Sigmoid colon (tissue), 7 donors: ENCODE measurements around the gene CDC73. TPM values are rescaled to one million over a fixed set of nuclear protein-coding genes. Genes with fewer than 3 reads are reported as not detected.

Source experiments
- DNase-seq: peaks from one replicate; pipeline ENCODE4 v3.0.0-alpha.2; 2019
- H3K27ac ChIP-seq, 4 donors: fragments of 200-600 bp; sonication (generic); one replicate each; pipeline ENCODE4 v1.5.1; 2016 to 2019; ENCODE audit warnings: mild to moderate bottlenecking in 1 of 4
- H3K27me3 ChIP-seq, 3 donors: fragments of 200-600 bp; sonication (generic); one replicate each; pipeline ENCODE4 v1.5.1; 2019; ENCODE audit warnings: mild to moderate bottlenecking in 1 of 3
- H3K36me3 ChIP-seq, 4 donors: fragments of 200-600 bp; sonication (generic); one replicate each; pipeline ENCODE4 v1.5.1; 2016 to 2019
- H3K4me1 ChIP-seq, 4 donors: fragments of 200-600 bp; sonication (generic); one replicate each; pipeline ENCODE4 v1.5.1; 2017 to 2019
- H3K4me3 ChIP-seq, 4 donors: fragments of 200-600 bp; sonication (generic); one replicate each; pipeline ENCODE4 v1.5.1; 2017 to 2019; ENCODE audit warnings: mild to moderate bottlenecking in 2 of 4, moderate library complexity in 1 of 4
- H3K9me3 ChIP-seq, 4 donors: fragments of 200-600 bp in 3 of 4; sonication (generic) in 3 of 4; one replicate each; pipeline versions ENCODE4 v1.5.1 to v1.6.1; 2013 to 2019
- CTCF ChIP-seq, 4 experiments: fragments of 450-650 bp in 3 of 4; fragments of 200-600 bp in 1 of 4; IDR thresholded peaks; one replicate each; pipeline ENCODE4 v1.5.1; 2016 to 2019; ENCODE audit warnings: antibody characterized with exemption in 4 of 4, mild to moderate bottlenecking in 3 of 4, moderate library complexity in 2 of 4
- EP300 ChIP-seq, 4 donors: sonication (generic); formaldehyde crosslinking; IDR thresholded peaks; one replicate each; pipeline ENCODE4 v1.6.1; 2017; ENCODE audit warnings: antibody characterized with exemption in 4 of 4
- POLR2A ChIP-seq, 2 donors: fragments of 450-650 bp; IDR thresholded peaks; one replicate each; pipeline ENCODE4 v1.6.1; 2016; ENCODE audit warnings: antibody characterized with exemption in 2 of 2, mild to moderate bottlenecking in 2 of 2, moderate library complexity in 2 of 2
- POLR2AphosphoS5 ChIP-seq, 4 donors: sonication (generic); formaldehyde crosslinking; IDR thresholded peaks; one replicate each; pipeline ENCODE4 v1.6.1; 2017; ENCODE audit warnings: antibody characterized with exemption in 4 of 4
- WGBS, 2 donors: extraction: QIAGEN DNeasy Blood & Tissue Kit; methylation state at CpG; one replicate each; pipeline ENCODE4 v1.1.7; 2013; 5-methylcytosine and 5-hydroxymethylcytosine counted together
- intact Hi-C: fragments of 100-400 bp; cut with DNase I; formaldehyde crosslinking; loops from one replicate; pipeline ENCODE4 v1.15.1; 2023
- polyA plus RNA-seq, 3 donors: library from polyadenylated mRNA; stranded (reverse); fragments of 200-250 nt; gene quantifications; one replicate each; pipeline ENCODE4 v1.2.3, GENCODE V29; 2013
- total RNA-seq, 4 donors: library from RNA; depleted of rRNA; stranded (reverse); fragments of >200 nt; gene quantifications; one replicate each; pipeline ENCODE4 v1.1.0, GENCODE V29; 2016
- donor health status: healthy with polysubstance abuse.
- donor health status: Bipolar disorder and iron deficiency.
- donor health status: healthy.

Gene CDC73
- total and polyA plus RNA-seq, 7 donors = 13.2 to 72.4 (median 45.7) TPM

GRCh38 chr1:193179094-193179493 lies 57.3 kb downstream of the CDC73 start:
- no peak for TF ChIP-seq EP300 (IDR thresholded peaks at IDR 0.05)
- no peak for TF ChIP-seq CTCF (IDR thresholded peaks at IDR 0.05)
- no peak for TF ChIP-seq POLR2AphosphoS5 (IDR thresholded peaks at IDR 0.05)
- no peak for TF ChIP-seq POLR2A (IDR thresholded peaks at IDR 0.05)
- no peaks in the 10 kb centered on the region for H3K27me3 ChIP-seq
- no peak overlapping the region for H3K27ac ChIP-seq
- WGBS, 2 donors = 15 to 35% methylated on average over 4 of the region's 4 CpGs
- no peak for DNase-seq
- no peaks in the 10 kb centered on the region for H3K9me3 ChIP-seq
- H3K36me3 ChIP-seq = no peaks in the 10 kb centered on the region
- H3K4me3 ChIP-seq = no peak overlapping the region
- intact Hi-C loops = no loop called here
- peaks cover 0 to 55% (median 36%) of the 10 kb centered on the region in 4 donors for H3K4me1 ChIP-seq

- DNase-seq = no peak
- intact Hi-C loops = loop anchor here (10.0 kb wide), 3 partner anchors 603 to 1113 kb away; no protein-coding TSS in a partner anchor
- no peaks in the 10 kb centered on the region for H3K9me3 ChIP-seq
- H3K36me3 ChIP-seq = no peaks in the 10 kb centered on the region
- TF ChIP-seq POLR2A (IDR thresholded peaks at IDR 0.05) (no peak), EP300 (IDR thresholded peaks at IDR 0.05) (no peak), CTCF (IDR thresholded peaks at IDR 0.05) (no peak), POLR2AphosphoS5 (IDR thresholded peaks at IDR 0.05) (no peak)
- peak overlapping the region; percentile 19 to 53 (median 36) for H3K27ac ChIP-seq
- H3K4me3 ChIP-seq = no peak overlapping the region
- no peaks in the 10 kb centered on the region for H3K27me3 ChIP-seq
- WGBS, 2 donors = 54 to 68% methylated on average over 1 of the region's 1 CpG
- H3K4me1 ChIP-seq = peaks cover 0 to 77% (median 33%) of the 10 kb centered on the region in 4 donors
These were observed 59.7 kb downstream of the CDC73 start for GRCh38 chr1:193181536-193181935.

- 66% methylated on average over 2 of the region's 2 CpGs for WGBS, 2 donors
- peak; percentile 60 for DNase-seq
- intact Hi-C loops = loop anchor here (10.0 kb wide), 3 partner anchors 603 to 1113 kb away; no protein-coding TSS in a partner anchor
- Histone ChIP-seq H3K9me3 (no peaks in the 10 kb centered on the region), H3K27me3 (no peaks in the 10 kb centered on the region), H3K27ac (peak overlapping the region in 2 of 4 donors; percentile 48 to 53), H3K4me1 (peaks cover 0 to 82% (median 36%) of the 10 kb centered on the region in 4 donors), H3K4me3 (no peak overlapping the region), H3K36me3 (no peaks in the 10 kb centered on the region)
- no peak for TF ChIP-seq POLR2AphosphoS5 (IDR thresholded peaks at IDR 0.05)
- TF ChIP-seq EP300 (IDR thresholded peaks at IDR 0.05) = no peak
- no peak for TF ChIP-seq CTCF (IDR thresholded peaks at IDR 0.05)
- TF ChIP-seq POLR2A (IDR thresholded peaks at IDR 0.05) = no peak
These were observed 60.2 kb downstream of the CDC73 start for GRCh38 chr1:193181985-193182384.

- TF ChIP-seq CTCF (IDR thresholded peaks at IDR 0.05) (peak in 3 of 4 experiments; percentile 59 to 73 (median 61)), POLR2AphosphoS5 (IDR thresholded peaks at IDR 0.05) (no peak)
- Histone ChIP-seq H3K36me3 (no peaks in the 10 kb centered on the region), H3K27ac (peak overlapping the region in 2 of 4 donors; percentile 48 to 73), H3K9me3 (no peaks in the 10 kb centered on the region), H3K4me3 (peak overlapping the region in 3 of 4 donors; percentile 31 to 45 (median 44)), H3K27me3 (no peaks in the 10 kb centered on the region), H3K4me1 (peaks cover 0 to 93% (median 48%) of the 10 kb centered on the region in 4 donors)
- intact Hi-C loops = loop anchor here (10.0 kb wide), 3 partner anchors 602 to 1112 kb away; no protein-coding TSS in a partner anchor
- no peak for DNase-seq
- WGBS, 2 donors = 1% methylated on average over 2 of the region's 2 CpGs
These were observed 61.3 kb downstream of the CDC73 start for GRCh38 chr1:193183019-193183627.
